GM12892 (cell line): ENCODE measurements around the gene DVL2.
A peak's percentile ranks its signal among the peaks of the same experiment; 100 is the strongest.

Experiments
- DNase-seq: peaks from one replicate; pipeline ENCODE4 v3.0.0; 2011; ENCODE audit not compliant: insufficient read length
- FAIRE-seq: peaks from 2 replicates; lab custom pipeline; 2011; peaks lifted over from hg19 to GRCh38; lab: Jason Lieb, UNC
- POLR2A ChIP-seq: IDR thresholded peaks from 2 replicates; pipeline ENCODE4 v1.6.1; 2011; ENCODE audit warnings: low read depth, low read length, control low read depth
- POLR2AphosphoS5 ChIP-seq: IDR thresholded peaks from 2 replicates; pipeline ENCODE4 v1.6.1; 2011; ENCODE audit warnings: low read depth, low read length, control low read depth
- TAF1 ChIP-seq: IDR thresholded peaks from 2 replicates; pipeline ENCODE4 v1.6.1; 2011; ENCODE audit warnings: low read depth, mild to moderate bottlenecking, control low read depth, low read length, borderline replicate concordance

DVL2 gene

GRCh38 chr17:7208754-7209460, 25.4 kb downstream of the DVL2 start:
- FAIRE-seq (no peak), DNase-seq (no peak)
- TF ChIP-seq POLR2AphosphoS5: no peak
- no peak for TF ChIP-seq TAF1
- TF ChIP-seq POLR2A: no peak

DNA sequence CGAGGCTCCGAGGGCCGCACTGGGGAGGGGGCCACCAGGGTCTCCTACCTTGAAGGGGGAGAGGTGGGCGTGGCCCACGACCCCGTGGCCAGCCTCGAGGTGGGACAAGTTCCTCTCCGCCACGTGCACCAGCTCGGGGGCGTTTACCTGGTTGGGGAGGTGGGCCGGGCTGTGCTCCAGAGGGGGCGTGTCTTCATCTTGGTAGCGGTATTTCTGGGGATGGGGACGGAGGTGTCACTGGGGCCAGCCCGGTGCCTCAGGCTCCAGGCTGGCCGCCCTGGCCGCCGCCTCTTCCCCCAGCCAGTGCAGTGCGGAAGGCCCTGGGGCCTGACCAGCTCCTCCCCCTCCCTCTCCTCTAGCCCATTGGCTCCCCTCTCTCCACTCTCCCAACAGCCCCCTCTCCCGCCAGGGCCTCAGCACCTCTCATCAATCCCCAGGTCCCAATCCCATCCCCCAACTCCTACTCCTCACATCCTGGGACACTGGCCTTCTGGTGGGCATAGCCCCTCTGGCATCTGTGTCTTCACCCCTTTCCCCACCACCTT, 26.2 kb downstream of the DVL2 start:
- DNase-seq: no peak
- TF ChIP-seq TAF1 (no peak), POLR2AphosphoS5 (no peak), POLR2A (no peak)
- no peak for FAIRE-seq

DNA sequence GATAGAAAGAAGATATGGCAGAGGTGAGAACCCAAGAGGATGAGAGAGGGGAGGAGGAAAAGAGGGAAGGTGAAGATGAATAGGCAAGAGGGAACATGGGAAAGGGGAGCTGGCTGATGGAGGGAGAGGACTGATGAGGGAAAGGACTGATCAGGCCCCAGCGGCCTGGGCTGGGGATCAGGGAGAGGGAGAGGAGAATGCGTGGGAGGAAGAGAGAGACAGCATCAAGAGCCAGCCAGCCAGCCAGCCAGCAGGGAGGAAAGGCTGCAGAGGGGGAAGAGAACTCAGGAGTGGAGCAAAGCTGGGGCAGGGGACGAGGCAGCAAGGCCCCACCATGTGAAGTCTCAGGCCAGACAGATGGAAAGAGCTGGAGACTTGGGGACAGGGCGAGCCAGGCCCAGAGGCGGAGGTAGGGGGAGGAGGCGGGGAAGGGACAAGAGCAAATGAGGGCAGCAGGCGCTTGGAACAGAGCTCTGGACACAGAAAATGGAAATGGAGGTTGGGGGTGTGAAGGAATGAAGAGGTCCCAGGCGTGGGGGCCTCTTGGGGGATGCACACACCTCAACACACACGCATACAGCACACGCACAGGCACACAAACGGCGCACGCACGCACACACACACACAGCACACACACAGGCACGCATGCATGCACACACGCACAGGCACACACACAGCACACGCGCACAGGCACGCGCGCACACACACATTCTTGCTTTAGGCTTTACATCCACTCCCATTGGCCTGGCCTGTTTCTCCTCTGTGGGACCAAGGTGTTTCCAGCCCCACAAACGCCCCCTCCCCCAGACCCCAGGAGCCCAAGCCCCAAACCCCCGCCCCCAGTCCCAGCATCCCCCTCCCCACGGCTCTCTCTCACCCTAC, 27.0 kb downstream of the DVL2 start:
- no peak for TF ChIP-seq TAF1
- no peak for TF ChIP-seq POLR2A
- TF ChIP-seq POLR2AphosphoS5: no peak
- no peak for DNase-seq
- FAIRE-seq: no peak

DNA sequence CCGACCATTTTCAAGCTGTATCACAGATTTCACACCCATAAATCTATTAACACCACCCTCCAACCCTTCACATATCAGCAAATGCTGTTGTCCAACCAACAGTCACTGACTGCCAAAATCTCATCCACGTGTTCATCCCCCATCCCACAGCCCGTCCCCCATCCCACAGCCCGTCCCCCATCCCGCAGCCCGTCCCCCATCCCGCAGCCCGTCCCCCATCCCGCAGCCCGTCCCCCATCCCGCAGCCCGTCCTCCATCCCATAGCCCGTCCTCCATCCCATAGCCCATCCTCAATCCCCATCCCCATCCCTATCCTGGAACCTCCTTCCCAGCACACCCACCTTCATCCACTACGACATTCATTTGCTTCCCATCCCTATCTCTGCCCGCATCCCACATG, 28.8 kb downstream of the DVL2 start:
- peak; percentile 50 for FAIRE-seq
- DNase-seq: no peak
- TF ChIP-seq TAF1 (no peak), POLR2A (no peak), POLR2AphosphoS5 (no peak)

DNA sequence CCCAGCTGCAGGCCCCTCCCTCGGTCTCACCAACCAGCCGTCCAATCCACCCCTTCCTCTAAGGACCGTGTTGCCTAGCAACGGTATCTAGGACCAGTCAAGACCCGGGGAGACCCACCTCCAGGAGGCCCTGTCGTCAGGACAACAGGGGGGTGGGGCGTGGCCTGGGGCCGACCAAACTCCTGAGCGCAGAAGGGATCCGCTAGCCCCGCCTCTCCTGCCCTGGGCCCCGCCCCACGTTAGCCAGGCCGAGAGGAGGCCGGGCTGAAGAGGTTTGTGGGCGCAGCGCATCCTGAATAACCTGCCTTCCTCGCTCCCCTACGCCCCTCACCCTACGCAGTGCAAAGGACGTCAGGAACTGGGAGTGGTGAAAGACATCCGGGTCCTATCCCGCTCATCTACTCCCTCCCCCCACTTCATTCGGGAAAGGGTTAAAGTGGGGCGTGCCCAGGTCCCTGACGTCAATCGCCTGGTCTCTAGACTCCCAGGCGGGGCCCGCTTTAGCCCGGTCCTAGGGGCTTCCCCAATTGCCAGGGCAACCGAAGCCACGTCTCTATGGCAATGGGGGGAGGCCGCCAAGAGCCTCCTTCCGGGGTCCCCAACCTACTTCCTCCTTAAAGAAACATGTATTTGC, 29.4 kb downstream of the DVL2 start:
- peak; percentile 97 for DNase-seq
- TF ChIP-seq POLR2AphosphoS5: no peak
- peak; percentile 20; the same call in 1 of the 2 replicates for TF ChIP-seq POLR2A
- no peak for TF ChIP-seq TAF1
- peak; percentile 94 for FAIRE-seq

DNA sequence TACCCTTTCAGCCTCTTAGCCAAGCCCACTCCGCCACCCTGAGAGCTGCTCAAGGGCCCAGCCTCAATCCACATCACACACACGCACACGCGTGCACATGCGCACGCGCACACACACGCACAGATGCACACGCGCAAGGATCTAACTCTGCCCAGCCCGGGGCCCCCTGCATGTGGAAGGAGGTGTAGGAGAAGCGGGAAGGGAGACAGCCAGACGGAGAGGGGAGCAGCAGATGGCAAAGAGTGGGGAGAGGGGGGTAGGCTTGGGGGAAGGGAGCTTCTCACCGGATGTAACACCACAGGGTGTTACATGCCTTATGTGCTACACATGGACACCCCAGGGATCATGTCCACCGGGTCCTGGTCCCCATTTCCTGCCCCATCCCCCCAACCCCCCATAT, 30.0 kb downstream of the DVL2 start:
- peak; percentile 77 for FAIRE-seq
- DNase-seq: no peak
- TF ChIP-seq TAF1 (no peak), POLR2A (no peak), POLR2AphosphoS5 (no peak)

DNA sequence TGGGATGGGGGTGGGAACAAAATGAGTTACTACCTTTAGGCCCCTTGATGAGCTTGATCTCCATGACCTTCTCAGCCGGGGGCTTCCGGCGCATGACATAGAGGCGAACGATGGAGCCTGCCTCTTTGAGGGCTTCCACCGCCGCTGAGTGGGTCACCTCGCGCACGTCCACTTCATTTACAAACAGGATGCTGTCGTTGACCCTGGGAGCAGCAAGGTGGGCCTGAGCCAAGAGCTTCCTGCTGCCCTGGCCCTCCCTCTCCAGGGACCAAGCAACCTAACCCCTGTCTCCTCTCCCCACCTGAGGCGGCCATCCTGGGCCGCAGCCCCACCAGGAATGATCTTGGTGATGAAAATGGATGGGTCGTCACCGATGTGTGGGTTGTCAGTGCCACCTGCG, 30.9 kb downstream of the DVL2 start:
- DNase-seq (no peak), FAIRE-seq (no peak)
- TF ChIP-seq POLR2A (no peak), TAF1 (no peak), POLR2AphosphoS5 (no peak)

- DNase-seq (no peak), FAIRE-seq (no peak)
- TF ChIP-seq POLR2A (no peak), TAF1 (no peak), POLR2AphosphoS5 (no peak)
Measured at GRCh38 chr17:7196651-7197401, 37.5 kb downstream of the DVL2 start.

GRCh38 chr17:7195971-7196370, 38.3 kb downstream of the DVL2 start:
- no peak for TF ChIP-seq POLR2A
- TF ChIP-seq TAF1: no peak
- no peak for TF ChIP-seq POLR2AphosphoS5
- DNase-seq: no peak
- no peak for FAIRE-seq

DNA sequence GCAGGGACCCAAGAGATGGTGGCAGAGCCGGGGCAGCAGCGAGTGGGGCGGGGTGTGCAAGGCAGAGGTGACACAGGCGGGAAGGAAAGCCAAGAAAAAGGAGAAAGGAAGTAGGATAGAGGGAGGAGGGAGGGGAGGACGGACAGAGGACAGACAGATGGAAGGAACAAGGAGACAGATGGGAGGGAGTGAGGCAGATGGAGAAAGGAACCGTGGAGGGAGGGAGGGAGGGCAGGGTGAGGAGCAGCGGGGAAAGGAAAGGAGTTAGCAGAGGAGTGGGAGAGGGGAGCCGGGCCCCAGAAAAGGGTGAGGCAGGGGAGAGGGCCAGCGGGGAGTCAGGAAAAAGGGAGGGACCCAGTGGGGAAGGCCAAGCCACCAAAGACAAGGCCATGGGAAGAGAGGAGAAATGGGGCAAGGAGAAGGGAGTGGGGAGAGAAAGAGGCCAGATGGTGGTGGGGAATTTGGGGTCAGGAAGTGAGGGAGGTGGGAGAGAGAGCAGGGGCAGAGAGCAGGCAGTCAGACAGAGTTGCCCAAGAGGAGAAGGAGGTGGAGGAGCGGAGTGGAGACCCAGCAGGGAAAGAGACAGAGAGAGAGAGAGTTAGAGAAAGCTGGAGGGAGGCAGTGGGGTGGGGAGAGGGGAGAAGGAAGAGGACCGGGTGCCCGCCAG, 41.9 kb downstream of the DVL2 start:
- DNase-seq (no peak), FAIRE-seq (no peak)
- TF ChIP-seq POLR2AphosphoS5 (no peak), POLR2A (no peak), TAF1 (no peak)

- peak; percentile 71 for DNase-seq
- peak; percentile 17 for FAIRE-seq
- TF ChIP-seq TAF1: no peak
- TF ChIP-seq POLR2A: no peak
- TF ChIP-seq POLR2AphosphoS5: no peak
Measured at GRCh38 chr17:7191571-7192270, 42.6 kb downstream of the DVL2 start.
